ENCODE measurements around the gene PLXNB1. TPM values are rescaled to one million over a fixed set of nuclear protein-coding genes. Genes with fewer than 3 reads are reported as not detected.
A peak's percentile ranks its signal among the peaks of the same experiment; 100 is the strongest.
"Not testable (repeated sequence)": the region's sequence is repeated elsewhere in the genome, so short reads cannot be mapped to it uniquely, and the experiment has no call there.

PLXNB1 gene
- total and polyA plus RNA-seq, 4 donors, result 36.0 to 123 (median 86.1) TPM

DNA sequence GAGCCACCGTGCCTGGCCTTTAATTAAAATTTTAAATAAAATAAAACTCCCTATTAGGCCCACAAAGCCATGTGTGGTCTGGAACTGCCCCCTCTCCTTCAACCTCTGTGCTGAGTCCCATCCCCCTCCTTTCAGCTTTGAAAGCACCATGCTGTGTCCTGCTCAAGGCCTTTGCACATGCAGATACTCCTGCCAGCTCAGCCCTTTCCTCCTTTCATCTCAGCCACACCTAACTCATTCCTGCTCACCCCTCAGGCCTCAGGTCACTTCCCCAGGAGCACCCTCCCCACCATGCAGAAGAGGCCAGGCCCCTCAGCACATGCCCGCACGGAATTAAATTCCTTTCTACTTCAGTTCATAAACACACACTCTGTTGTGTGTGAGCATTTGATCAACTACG is 44.7 kb upstream of the PLXNB1 start:
- peaks cover 0 to 16% (median 6%) of the 10 kb centered on the region in 5 donors for H3K4me1 ChIP-seq (ENCODE audit: control insufficient read depth in 5 of 5, insufficient read depth in 5 of 5, low read length in 5 of 5)
- no peak overlapping the region for H3K4me3 ChIP-seq
- no peak overlapping the region for H3K9ac ChIP-seq (ENCODE audit: insufficient read depth in 1 of 2, low read length in 2 of 2)
- H3K36me3 ChIP-seq (ENCODE audit: control insufficient read depth in 4 of 4, insufficient read depth in 4 of 4, low read length in 4 of 4), result peaks cover 0 to 12% (median 1%) of the 10 kb centered on the region in 4 donors
- TF ChIP-seq, protein P1, sequence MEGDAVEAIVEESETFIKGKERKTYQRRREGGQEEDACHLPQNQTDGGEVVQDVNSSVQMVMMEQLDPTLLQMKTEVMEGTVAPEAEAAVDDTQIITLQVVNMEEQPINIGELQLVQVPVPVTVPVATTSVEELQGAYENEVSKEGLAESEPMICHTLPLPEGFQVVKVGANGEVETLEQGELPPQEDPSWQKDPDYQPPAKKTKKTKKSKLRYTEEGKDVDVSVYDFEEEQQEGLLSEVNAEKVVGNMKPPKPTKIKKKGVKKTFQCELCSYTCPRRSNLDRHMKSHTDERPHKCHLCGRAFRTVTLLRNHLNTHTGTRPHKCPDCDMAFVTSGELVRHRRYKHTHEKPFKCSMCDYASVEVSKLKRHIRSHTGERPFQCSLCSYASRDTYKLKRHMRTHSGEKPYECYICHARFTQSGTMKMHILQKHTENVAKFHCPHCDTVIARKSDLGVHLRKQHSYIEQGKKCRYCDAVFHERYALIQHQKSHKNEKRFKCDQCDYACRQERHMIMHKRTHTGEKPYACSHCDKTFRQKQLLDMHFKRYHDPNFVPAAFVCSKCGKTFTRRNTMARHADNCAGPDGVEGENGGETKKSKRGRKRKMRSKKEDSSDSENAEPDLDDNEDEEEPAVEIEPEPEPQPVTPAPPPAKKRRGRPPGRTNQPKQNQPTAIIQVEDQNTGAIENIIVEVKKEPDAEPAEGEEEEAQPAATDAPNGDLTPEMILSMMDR (IDR thresholded peaks at IDR 0.05; ENCODE audit: control extremely low read depth, extremely low read depth), result no peak
- H3K27me3 ChIP-seq (ENCODE audit: control insufficient read depth in 3 of 3, insufficient read depth in 3 of 3, low read length in 2 of 3), result no peaks in the 10 kb centered on the region
- ATAC-seq (ENCODE audit: insufficient read depth, low FRiP score), result no peak
- H3K27ac ChIP-seq (ENCODE audit: low read depth in 1 of 2, low read length in 1 of 2), result peak overlapping the region in 1 of 2 donors; percentile 20
- 73 to 85% methylated on average over 4 of the region's 4 CpGs for WGBS, 2 donors
- H3K9me3 ChIP-seq (ENCODE audit: control insufficient read depth in 4 of 4, insufficient read depth in 3 of 4, low read length in 3 of 4), result no peaks in the 10 kb centered on the region
- no peak for DNase-seq

DNA sequence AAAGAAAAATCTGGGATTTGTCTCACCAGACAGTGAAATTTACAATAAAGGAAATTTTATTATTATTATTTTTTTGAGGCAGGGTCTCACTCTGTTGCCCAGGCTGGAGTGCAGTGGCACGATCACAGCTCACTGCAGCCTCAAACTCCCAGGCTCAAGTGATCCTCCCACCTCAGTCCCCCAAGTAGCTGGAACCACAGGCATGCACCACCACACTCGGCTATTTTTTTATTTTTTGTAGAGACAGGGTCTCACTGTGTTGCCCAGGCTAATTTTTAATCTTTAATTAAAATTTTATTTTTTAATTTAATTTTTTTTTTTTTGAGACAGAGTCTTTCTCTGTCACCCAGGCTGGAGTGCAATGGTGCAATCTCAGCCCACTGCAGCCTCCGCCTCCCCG is 44.1 kb upstream of the PLXNB1 start:
- Histone ChIP-seq H3K4me1 (ENCODE audit: control insufficient read depth in 5 of 5, insufficient read depth in 5 of 5, low read length in 5 of 5) (peaks cover 0 to 22% (median 6%) of the 10 kb centered on the region in 5 donors), H3K36me3 (ENCODE audit: control insufficient read depth in 4 of 4, insufficient read depth in 4 of 4, low read length in 4 of 4) (peaks cover 0 to 16% (median 4%) of the 10 kb centered on the region in 4 donors)
- not testable (repeated sequence) for H3K27ac ChIP-seq (ENCODE audit: low read depth in 1 of 2, low read length in 1 of 2); ATAC-seq (ENCODE audit: insufficient read depth, low FRiP score); H3K9ac ChIP-seq (ENCODE audit: insufficient read depth in 1 of 2, low read length in 2 of 2); H3K27me3 ChIP-seq (ENCODE audit: control insufficient read depth in 3 of 3, insufficient read depth in 3 of 3, low read length in 2 of 3); DNase-seq; H3K4me3 ChIP-seq; H3K9me3 ChIP-seq (ENCODE audit: control insufficient read depth in 4 of 4, insufficient read depth in 3 of 4, low read length in 3 of 4)
- WGBS, 2 donors, result 93 to 94% methylated on average over 4 of the region's 4 CpGs

DNA sequence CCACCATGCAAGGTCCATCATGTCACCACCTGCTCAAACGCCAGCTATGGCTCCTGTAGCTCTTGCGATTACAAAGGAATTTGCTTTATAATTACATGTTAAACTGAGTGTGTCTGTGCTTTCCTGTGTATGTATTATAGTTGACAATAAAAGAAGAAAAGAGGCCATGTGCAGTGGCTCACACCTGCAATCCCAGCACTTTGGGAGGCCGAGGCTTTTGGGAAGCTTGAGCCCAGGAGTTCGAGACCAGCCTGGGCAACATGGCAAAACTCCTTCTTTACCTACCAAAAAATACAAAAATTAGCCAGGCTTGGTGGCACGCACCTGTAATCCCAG is 43.7 kb upstream of the PLXNB1 start:
- Histone ChIP-seq H3K9ac (ENCODE audit: insufficient read depth in 1 of 2, low read length in 2 of 2) (peak overlapping the region in 1 of 2 donors; percentile 65), H3K27ac (ENCODE audit: low read depth in 1 of 2, low read length in 1 of 2) (peak overlapping the region; percentile 83 to 100), H3K4me1 (ENCODE audit: control insufficient read depth in 5 of 5, insufficient read depth in 5 of 5, low read length in 5 of 5) (peaks cover 0 to 25% (median 6%) of the 10 kb centered on the region in 5 donors), H3K9me3 (ENCODE audit: control insufficient read depth in 4 of 4, insufficient read depth in 3 of 4, low read length in 3 of 4) (no peaks in the 10 kb centered on the region), H3K36me3 (ENCODE audit: control insufficient read depth in 4 of 4, insufficient read depth in 4 of 4, low read length in 4 of 4) (peaks cover 0 to 15% (median 4%) of the 10 kb centered on the region in 4 donors), H3K27me3 (ENCODE audit: control insufficient read depth in 3 of 3, insufficient read depth in 3 of 3, low read length in 2 of 3) (no peaks in the 10 kb centered on the region), H3K4me3 (no peak overlapping the region)
- DNase-seq, result no peak
- WGBS, 2 donors, result 73 to 81% methylated on average over 5 of the region's 5 CpGs
- TF ChIP-seq, protein P1 (IDR thresholded peaks at IDR 0.05; ENCODE audit: control extremely low read depth, extremely low read depth), result no peak
- ATAC-seq (ENCODE audit: insufficient read depth, low FRiP score), result no peak

DNA sequence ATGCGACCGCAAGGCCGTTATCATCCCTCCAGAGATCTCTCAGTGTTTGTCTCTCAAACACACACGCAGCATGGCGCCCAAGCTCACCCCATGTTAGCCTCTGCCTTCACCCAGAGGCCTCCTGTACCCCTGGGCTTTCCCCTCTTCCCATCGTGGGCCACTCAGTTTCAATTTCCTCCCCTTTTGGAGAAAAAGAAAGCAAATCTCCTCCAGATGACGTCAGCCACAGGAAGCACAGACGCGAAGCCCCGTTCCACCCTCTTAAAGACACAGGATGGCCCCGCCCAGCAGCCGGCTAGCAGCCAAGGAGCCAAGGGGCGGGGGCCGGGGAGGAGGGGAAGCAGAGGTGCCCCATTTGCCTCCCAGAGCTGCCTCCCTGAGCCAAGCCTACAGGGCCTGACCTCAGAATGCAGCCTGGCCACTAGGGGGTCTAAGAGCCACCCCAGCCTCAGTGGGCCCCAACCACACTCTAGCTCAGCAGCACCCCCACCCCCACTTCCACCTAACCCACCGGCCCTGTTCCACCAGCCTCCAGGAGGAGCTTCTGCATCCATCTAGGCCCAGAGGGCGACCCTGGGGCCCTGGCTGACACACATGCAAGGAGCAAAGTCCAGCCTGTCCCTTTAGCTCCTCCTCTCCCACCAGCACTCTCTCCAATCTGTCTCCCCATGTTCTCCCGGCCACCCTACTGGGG is 43.2 kb upstream of the PLXNB1 start:
- peak overlapping the region; percentile 83 to 100 for H3K27ac ChIP-seq (ENCODE audit: low read depth in 1 of 2, low read length in 1 of 2)
- peaks cover 0 to 18% (median 6%) of the 10 kb centered on the region in 4 donors for H3K36me3 ChIP-seq (ENCODE audit: control insufficient read depth in 4 of 4, insufficient read depth in 4 of 4, low read length in 4 of 4)
- ATAC-seq (ENCODE audit: insufficient read depth, low FRiP score), result peak; percentile 83
- H3K4me1 ChIP-seq (ENCODE audit: control insufficient read depth in 5 of 5, insufficient read depth in 5 of 5, low read length in 5 of 5), result peaks cover 0 to 30% (median 6%) of the 10 kb centered on the region in 5 donors
- H3K9ac ChIP-seq (ENCODE audit: insufficient read depth in 1 of 2, low read length in 2 of 2), result peak overlapping the region; percentile 99 to 100
- TF ChIP-seq, protein P1 (IDR thresholded peaks at IDR 0.05; ENCODE audit: control extremely low read depth, extremely low read depth), result peak; percentile 3
- peak; percentile 95 to 97 (median 95) for DNase-seq
- peak overlapping the region; percentile 91 for H3K4me3 ChIP-seq
- H3K9me3 ChIP-seq (ENCODE audit: control insufficient read depth in 4 of 4, insufficient read depth in 3 of 4, low read length in 3 of 4), result no peaks in the 10 kb centered on the region
- WGBS, 2 donors, result 4 to 9% methylated on average over 17 of the region's 17 CpGs
- H3K27me3 ChIP-seq (ENCODE audit: control insufficient read depth in 3 of 3, insufficient read depth in 3 of 3, low read length in 2 of 3), result no peaks in the 10 kb centered on the region
